Esophagus mucosa (tissue), 1 donor: ENCODE measurements around the gene GOLT1A. TPM values are rescaled to one million over a fixed set of nuclear protein-coding genes. Genes with fewer than 3 reads are reported as not detected.

Experiments used
- ATAC-seq: fragments of 200-7000 bp; cut with Tn5 transposase; one replicate; pipeline ENCODE4 v1.9.1; 2020
- total RNA-seq: library from RNA; stranded (reverse); gene quantifications from one replicate; pipeline ENCODE4 v1.2.4, GENCODE V29; 2023
- donor health status: DM: yes; HTN: yes; CAD: no.

Gene GOLT1A
- not detected for total RNA-seq

DNA sequence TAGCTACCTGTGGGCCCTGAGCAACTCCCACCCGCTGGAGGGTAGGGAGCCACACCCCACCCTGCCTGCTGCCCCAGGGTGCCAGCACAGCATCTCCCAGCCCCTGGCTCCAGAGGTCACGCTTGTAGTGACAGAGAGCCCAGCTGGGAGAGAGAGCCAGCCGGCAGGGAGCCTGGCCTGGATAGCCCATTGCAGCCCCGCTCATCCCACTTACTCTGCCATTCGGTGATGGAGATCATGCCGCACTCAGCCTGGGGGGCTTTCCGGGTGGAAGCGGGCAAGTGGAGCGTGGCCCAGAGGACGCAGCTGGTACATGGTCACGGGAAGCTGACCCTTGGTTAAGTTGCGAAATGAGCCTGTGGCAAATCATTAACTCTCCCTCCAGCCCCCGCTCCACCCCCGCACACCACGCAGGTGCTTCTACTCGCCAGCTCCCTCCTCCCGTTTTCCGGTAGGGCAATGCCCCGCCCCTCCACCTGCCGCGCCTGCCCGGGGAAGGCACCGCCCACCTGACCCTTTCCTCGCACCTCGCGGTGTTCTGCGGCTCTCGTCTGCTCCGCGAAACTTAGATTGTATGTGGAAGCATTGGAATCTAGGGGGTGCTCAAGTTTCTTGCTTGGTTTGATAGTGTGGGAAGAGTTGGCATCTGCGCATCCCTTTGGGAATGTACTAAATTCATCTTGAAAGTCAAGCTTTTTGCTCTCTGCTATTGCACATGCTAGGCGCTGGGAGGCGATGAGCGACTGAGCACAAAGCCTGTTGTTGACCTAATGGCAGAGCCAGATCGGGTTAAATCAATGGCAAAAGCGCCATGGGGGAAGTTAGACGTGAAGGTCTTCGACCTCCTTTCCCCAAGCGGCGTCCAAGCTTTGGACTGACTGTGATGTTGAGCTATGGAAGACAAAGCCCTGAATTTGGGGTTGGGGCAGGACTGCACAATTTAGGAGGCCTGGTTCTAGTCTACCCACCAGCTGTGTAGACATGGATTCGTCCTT lies at the start of gene GOLT1A:
TSS of gene GOLT1A (minus strand) at position 321 of the 995 bp plus-strand sequence. CDS start at position 239, 82 bp downstream.
- ATAC-seq, result peak; percentile 77

GRCh38 chr1:204263254-204263910 lies 49.6 kb upstream of the GOLT1A start:
- no peak for ATAC-seq

GRCh38 chr1:204262506-204263253 lies 48.9 kb upstream of the GOLT1A start:
- ATAC-seq, result no peak

DNA sequence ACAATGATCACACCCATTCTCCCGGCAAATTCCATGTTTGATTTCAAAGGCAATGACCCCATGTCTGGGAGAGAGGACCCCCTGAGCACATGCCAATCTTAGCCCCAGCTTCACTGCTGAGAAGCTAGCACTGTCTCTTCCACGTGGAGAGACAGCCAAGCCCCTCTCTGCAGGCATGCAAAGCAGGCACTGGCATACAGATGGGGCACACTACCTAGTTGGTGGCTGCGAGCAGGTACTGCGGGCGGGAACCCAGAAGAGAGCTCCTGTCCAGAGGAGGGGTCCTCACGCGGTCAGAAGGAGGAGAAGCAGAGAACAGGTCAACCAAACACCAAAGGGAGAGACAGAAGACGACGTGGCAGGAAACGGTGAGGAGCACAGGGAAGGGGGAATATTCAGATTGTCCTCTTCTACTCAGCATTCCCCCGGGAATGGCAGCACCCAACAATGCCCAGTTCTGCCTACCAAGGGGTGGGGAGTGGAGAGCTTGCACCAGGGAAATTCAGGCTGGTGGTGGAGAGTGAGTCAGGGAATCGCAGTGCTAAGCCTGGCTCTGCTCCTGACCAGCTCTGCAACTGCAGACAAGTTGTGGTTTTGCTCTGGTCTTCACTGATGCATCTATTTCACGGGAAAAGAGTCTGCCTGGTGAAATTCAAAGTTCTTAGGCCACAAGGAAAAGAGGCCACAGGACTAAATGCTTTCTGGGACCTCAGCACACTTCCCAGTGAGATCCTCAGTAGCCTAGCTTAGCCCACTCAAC lies 48.1 kb upstream of the GOLT1A start:
- no peak for ATAC-seq

GRCh38 chr1:204261266-204261665 lies 47.5 kb upstream of the GOLT1A start:
- ATAC-seq, result no peak

GRCh38 chr1:204260601-204261197 lies 46.9 kb upstream of the GOLT1A start:
- ATAC-seq, result no peak

DNA sequence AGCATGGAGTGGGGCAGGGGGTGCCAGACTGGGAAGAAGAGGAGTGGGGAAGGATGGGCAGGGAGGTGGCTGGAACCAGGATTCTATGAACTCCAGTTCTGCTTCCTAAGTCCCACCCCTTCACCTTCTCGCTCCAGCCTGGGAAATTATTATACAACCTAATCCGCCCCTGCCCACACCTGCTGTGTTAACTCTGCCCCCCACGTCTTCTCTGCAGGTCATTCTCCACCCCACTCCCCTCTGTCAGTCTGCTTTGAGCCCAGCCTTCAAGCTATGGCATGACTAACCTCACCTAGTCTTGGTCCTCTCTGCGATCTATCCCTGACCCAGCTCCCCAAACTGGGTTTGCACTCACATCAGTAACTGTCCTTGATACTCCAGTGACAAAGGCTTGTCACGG lies 46.0 kb upstream of the GOLT1A start:
- no peak for ATAC-seq

DNA sequence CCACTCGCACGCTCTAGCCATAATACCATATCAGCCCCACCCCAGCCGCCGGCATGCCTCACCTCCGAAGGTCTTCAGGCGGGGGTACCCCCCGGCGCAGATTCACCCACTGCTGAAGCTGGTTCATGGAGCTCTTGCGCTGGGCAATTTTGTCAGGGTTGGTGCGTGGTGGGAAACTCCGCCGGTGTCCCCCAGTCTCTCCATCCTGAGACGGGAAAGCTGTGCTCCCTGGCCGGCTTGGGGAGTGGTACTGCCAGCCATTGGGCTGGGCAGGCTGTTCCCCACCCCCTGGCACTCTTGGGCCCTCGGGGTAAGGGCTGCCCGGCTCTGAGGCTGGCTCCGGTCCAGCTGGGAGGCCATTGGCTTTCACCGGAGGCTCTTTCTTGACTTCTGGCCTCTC lies 45.4 kb upstream of the GOLT1A start:
- ATAC-seq, result no peak

DNA sequence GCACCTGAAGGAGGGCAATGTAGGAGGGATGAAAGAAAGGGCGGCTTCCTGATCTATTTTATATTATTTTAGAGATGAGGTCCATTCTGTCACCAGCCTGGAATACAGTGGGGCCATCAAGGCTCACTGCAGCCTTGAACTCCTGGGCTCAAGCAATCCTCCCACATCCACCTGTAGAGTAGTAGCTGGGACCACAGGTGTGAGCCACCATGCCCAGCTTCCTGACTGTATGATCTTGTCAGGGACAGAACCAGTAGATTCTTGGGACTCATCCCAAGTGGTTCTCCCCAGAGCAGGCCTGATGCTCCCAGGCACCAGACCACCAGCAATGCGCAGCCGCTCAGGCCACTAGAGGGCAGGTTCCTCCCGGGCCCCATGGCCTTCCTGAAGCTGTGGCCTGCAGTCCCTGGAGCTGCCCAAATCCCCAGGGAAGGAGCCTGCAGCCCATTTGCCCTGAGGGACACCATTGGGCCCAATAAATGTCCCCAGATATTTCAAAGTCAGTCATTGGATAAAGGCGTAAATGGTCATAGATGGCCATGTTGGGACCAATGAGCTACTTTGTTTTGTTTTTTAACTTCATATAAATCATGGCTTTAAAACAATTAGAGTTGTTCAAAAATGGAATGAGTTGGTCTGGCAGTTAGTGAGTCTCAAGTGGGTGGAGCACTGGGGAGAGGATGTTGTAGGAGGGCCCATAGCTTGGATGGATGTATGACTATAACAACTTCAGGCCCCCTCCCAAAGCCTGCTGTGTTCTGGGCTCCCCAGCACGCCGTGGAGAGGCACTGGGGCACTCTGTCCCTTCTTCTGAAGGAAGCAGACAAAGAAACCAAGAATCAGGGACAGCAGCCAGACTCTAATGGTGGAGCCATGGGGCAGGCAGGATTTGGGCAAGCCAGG lies 44.7 kb upstream of the GOLT1A start:
- peak; percentile 62 for ATAC-seq

GRCh38 chr1:204257446-204257845 lies 43.7 kb upstream of the GOLT1A start:
- peak; percentile 14 for ATAC-seq

- no peak for ATAC-seq
Observed at GRCh38 chr1:204256531-204256930, 42.7 kb upstream of the GOLT1A start.

- ATAC-seq, result no peak
Observed at GRCh38 chr1:204255966-204256365, 42.2 kb upstream of the GOLT1A start.

DNA sequence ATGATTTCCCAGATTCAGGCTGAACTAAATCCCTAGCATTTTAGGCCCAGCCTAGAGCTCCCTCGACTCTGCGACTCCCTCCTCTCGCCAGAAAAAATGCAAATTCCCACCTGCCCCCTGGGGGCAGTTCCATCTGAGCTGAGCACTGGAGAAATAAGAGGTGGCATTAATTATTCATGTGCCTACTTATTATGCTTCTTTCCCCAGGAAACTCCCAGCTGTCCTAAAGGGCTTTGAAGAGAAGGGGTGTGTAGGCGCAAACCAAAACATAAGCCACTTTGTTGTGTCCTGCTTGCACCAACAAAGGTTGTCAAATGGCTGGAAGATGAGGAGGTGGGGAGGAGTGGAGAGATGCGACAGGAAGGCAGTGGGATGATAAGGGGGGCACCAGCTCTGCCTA lies 41.4 kb upstream of the GOLT1A start:
- no peak for ATAC-seq

DNA sequence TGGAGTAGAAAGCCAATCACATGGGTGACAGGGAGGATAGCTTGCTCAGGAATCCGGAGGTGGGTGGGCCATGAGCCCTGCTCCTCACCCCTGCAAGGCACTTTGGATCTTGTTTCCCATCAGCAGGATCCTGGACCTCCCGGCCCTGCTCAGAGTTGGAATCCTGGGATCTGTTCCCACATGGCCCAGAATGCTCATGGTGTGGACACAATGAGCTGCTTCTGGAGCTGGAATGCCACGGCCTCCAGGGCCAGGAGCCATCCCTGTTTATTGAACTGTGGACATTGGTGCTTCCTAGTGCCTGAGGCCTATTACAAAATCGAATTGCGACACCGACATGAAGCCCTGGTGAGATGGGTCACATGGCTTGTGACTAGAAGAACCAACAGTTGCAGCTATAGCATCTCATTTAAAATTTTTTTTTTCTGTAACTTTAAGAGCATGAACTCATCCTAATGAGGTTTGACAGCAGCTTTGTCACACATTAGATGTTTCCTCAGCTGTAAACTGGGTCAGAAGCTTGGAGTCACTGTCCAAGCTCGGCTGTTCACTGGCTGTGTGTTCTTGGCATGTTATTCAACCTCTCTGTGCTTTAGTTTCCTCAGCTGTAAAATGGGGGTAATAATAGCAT lies 40.4 kb upstream of the GOLT1A start:
- peak; percentile 9 for ATAC-seq

DNA sequence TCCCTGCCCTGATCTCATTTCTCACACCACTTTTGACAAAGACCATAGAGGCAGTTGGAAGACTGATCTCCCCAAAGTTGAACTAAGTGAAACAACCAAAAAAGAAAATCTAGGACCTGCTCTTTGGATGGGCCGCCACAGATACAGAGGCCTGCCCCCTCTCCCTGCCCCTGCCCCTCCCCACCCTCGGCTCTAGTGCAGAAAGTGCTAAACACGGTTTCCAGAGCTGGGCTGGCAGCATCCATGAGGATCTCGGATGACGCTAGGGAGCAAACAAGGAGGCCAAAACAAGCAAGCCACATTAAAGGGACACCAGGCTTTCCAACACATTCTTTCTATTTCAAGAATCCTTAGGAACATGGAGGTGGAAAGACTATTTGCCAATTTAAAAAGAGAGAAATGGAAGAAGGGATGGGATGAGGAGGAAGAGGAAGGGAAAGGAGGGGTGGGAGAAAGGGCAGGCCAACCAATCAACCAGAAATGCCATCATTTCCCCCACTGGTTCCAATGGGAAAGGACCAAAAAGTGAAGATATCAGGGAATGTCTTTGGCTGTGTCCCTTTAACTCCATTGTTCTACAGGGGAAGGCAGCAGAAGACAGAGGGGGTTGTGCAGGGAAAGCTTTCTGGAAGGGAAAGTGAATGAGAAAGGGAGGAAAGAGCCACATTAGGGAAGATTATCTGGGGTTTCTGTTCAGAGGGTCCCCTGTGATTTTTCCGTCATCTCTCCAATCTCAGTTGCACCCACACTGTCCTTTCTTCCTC lies 38.3 kb upstream of the GOLT1A start:
- no peak for ATAC-seq

GRCh38 chr1:204251286-204251685 lies 37.5 kb upstream of the GOLT1A start:
- no peak for ATAC-seq

GRCh38 chr1:204250428-204251030 lies 36.7 kb upstream of the GOLT1A start:
- ATAC-seq, result no peak

- ATAC-seq, result no peak
Observed at GRCh38 chr1:204249736-204250427, 36.1 kb upstream of the GOLT1A start.
